BE2C (cell line): ENCODE measurements around the gene UGT1A8.

Experiments
- DNase-seq: peaks from one replicate; pipeline ENCODE4 v3.0.0-alpha.2; 2020
- H3K27me3 ChIP-seq: fragments of 250-450 bp; sonication (Bioruptor Pico); 2 replicates; pipeline ENCODE4 v1.5.1; 2020; ENCODE audit warnings: mild to moderate bottlenecking
- H3K36me3 ChIP-seq: fragments of 250-450 bp; sonication (Bioruptor Pico); 2 replicates; pipeline ENCODE4 v1.5.1; 2020; ENCODE audit warnings: mild to moderate bottlenecking
- H3K4me1 ChIP-seq: fragments of 250-450 bp; sonication (Bioruptor Pico); 2 replicates; pipeline ENCODE4 v1.5.1; 2020
- H3K4me3 ChIP-seq: 2 replicates; pipeline ENCODE4 v1.5.1; 2011; ENCODE audit warnings: low read depth, low read length
- H3K9me3 ChIP-seq: fragments of 250-450 bp; sonication (Bioruptor Pico); 2 replicates; pipeline ENCODE4 v1.5.1; 2020
- TF ChIP-seq, protein P1 (sequence below): IDR thresholded peaks from 2 replicates; pipeline ENCODE4 v1.5.1; 2012; ENCODE audit warnings: mild to moderate bottlenecking, low read depth, low read length

The UGT1A8 gene

GRCh38 chr2:233791151-233791882 lies 173.9 kb downstream of the UGT1A8 start:
- Histone ChIP-seq H3K9me3 (no peaks in the 10 kb centered on the region), H3K36me3 (no peaks in the 10 kb centered on the region), H3K27me3 (no peaks in the 10 kb centered on the region), H3K4me1 (no peaks in the 10 kb centered on the region), H3K4me3 (no peak overlapping the region)
- TF ChIP-seq, protein P1, sequence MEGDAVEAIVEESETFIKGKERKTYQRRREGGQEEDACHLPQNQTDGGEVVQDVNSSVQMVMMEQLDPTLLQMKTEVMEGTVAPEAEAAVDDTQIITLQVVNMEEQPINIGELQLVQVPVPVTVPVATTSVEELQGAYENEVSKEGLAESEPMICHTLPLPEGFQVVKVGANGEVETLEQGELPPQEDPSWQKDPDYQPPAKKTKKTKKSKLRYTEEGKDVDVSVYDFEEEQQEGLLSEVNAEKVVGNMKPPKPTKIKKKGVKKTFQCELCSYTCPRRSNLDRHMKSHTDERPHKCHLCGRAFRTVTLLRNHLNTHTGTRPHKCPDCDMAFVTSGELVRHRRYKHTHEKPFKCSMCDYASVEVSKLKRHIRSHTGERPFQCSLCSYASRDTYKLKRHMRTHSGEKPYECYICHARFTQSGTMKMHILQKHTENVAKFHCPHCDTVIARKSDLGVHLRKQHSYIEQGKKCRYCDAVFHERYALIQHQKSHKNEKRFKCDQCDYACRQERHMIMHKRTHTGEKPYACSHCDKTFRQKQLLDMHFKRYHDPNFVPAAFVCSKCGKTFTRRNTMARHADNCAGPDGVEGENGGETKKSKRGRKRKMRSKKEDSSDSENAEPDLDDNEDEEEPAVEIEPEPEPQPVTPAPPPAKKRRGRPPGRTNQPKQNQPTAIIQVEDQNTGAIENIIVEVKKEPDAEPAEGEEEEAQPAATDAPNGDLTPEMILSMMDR = no peak
- no peak for DNase-seq

GRCh38 chr2:233791883-233792329 lies 174.5 kb downstream of the UGT1A8 start:
- no peak for DNase-seq
- H3K9me3 ChIP-seq = no peaks in the 10 kb centered on the region
- H3K27me3 ChIP-seq = no peaks in the 10 kb centered on the region
- TF ChIP-seq, protein P1 = no peak
- no peaks in the 10 kb centered on the region for H3K36me3 ChIP-seq
- no peak overlapping the region for H3K4me3 ChIP-seq
- H3K4me1 ChIP-seq = no peaks in the 10 kb centered on the region

GRCh38 chr2:233792720-233793119 lies 175.3 kb downstream of the UGT1A8 start:
- Histone ChIP-seq H3K36me3 (no peaks in the 10 kb centered on the region), H3K27me3 (no peaks in the 10 kb centered on the region), H3K4me3 (no peak overlapping the region), H3K9me3 (no peaks in the 10 kb centered on the region), H3K4me1 (no peaks in the 10 kb centered on the region)
- TF ChIP-seq, protein P1 = no peak
- no peak for DNase-seq

DNA sequence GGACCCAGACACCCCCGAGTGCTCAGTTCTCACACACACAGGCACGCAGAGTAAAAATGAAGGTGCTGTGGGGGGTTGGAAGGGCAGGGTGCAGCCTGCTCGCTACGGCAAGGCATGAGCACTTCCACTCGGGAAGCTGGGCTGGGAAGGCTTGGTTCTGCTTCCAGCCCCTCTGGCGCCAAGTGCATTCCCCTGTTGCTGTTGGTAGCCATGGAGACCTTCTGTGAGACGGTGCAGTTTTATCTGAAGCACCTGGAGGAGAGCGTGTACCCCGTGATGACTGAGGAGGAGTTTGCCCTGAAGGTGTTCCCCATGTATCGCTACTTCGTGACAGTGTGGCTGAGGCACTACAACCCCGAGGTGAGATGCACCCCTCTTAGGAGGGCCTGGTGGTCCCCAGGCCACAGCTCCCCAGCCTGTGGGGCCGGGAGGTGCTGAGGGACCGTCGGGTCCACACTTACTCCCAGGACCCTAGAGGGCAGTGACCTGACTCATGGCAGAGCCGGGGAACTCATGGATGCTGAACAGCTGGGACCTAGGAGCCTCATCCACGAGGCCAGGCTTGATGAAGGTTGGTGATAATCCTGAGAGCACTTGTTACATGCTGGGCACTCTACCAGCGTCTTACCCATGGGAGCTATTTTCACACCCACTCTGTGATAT lies 176.2 kb downstream of the UGT1A8 start:
- Histone ChIP-seq H3K9me3 (no peaks in the 10 kb centered on the region), H3K4me3 (no peak overlapping the region), H3K27me3 (no peaks in the 10 kb centered on the region), H3K36me3 (no peaks in the 10 kb centered on the region), H3K4me1 (no peaks in the 10 kb centered on the region)
- TF ChIP-seq, protein P1 = no peak
- DNase-seq = no peak

GRCh38 chr2:233794128-233794658 lies 176.8 kb downstream of the UGT1A8 start:
- Histone ChIP-seq H3K27me3 (no peaks in the 10 kb centered on the region), H3K9me3 (no peaks in the 10 kb centered on the region), H3K4me1 (no peaks in the 10 kb centered on the region), H3K36me3 (no peaks in the 10 kb centered on the region), H3K4me3 (no peak overlapping the region)
- DNase-seq = no peak
- TF ChIP-seq, protein P1 = no peak

DNA sequence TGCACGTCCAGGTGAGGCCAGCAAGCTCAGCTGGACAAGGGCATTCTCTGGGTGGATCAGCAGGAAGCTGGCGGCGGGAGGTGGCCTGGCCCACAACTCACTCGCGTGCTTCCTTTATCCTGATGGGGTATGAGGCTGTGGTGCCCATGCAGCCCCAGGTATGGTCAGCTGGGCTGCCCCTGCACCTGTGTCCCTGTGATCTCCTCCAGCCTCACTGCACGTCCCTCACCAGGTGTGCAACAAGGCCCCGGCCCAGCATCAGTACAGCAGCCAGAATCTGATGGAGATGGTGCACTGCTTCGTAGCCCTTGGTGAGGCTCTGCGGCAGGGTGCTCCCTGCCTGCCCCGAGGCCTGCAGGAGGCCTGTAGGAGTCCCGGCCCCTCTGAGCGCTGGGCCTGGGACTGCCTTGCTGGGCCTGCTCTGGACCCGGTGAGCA lies 178.3 kb downstream of the UGT1A8 start:
- no peaks in the 10 kb centered on the region for H3K9me3 ChIP-seq
- H3K4me1 ChIP-seq = no peaks in the 10 kb centered on the region
- no peaks in the 10 kb centered on the region for H3K36me3 ChIP-seq
- DNase-seq = no peak
- no peaks in the 10 kb centered on the region for H3K27me3 ChIP-seq
- no peak overlapping the region for H3K4me3 ChIP-seq
- TF ChIP-seq, protein P1 = no peak
